Gastrocnemius medialis (tissue), 4 donors: ENCODE measurements around the gene MTX3. TPM values are rescaled to one million over a fixed set of nuclear protein-coding genes. Genes with fewer than 3 reads are reported as not detected.

Experiments
- ATAC-seq, 2 donors: fragments of 150-250 bp; one replicate each; pipeline ENCODE4 v1.9.1; 2016
- DNase-seq, 2 donors: peaks; one replicate each; pipeline ENCODE4 v3.0.0-alpha.2; 2019
- H3K27ac ChIP-seq, 4 donors: fragments of 200-600 bp; sonication (generic); 1 replicate in 1 of 4; 2 replicates in 3 of 4; pipeline ENCODE4 v1.5.1; 2016 to 2018; ENCODE audit warnings: mild to moderate bottlenecking in 2 of 4, moderate library complexity in 1 of 4
- H3K27me3 ChIP-seq, 3 donors: fragments of 200-600 bp; sonication (generic) in 2 of 3; 1 replicate in 1 of 3; 2 replicates in 2 of 3; pipeline versions ENCODE4 v1.5.1 to v1.6.0; 2016 to 2019; ENCODE audit warnings: mild to moderate bottlenecking in 1 of 3, moderate library complexity in 1 of 3
- H3K36me3 ChIP-seq, 2 donors: fragments of 200-600 bp; sonication (generic) in 1 of 2; one replicate each; pipeline ENCODE4 v1.5.1; 2017 to 2018
- H3K4me1 ChIP-seq, 2 donors: fragments of 200-600 bp; sonication (generic) in 1 of 2; one replicate each; pipeline ENCODE4 v1.5.1; 2016 to 2017; ENCODE audit warnings: mild to moderate bottlenecking in 2 of 2
- H3K4me3 ChIP-seq, 4 donors: fragments of 200-600 bp; sonication (generic) in 3 of 4; 1 replicate in 1 of 4; 2 replicates in 3 of 4; pipeline ENCODE4 v1.5.1; 2016 to 2019; ENCODE audit warnings: mild to moderate bottlenecking in 2 of 4
- H3K9me3 ChIP-seq, 3 donors: fragments of 200-600 bp; sonication (generic) in 2 of 3; 1 replicate in 1 of 3; 2 replicates in 2 of 3; pipeline ENCODE4 v1.5.1; 2016 to 2019
- POLR2A ChIP-seq, 2 donors: fragments of 450-650 bp; IDR thresholded peaks; one replicate each; pipeline ENCODE4 v1.6.1; 2017; ENCODE audit warnings: antibody characterized with exemption in 2 of 2, mild to moderate bottlenecking in 2 of 2, moderate library complexity in 2 of 2
- in situ Hi-C, 4 donors: fragments of 200-750 bp; cut with MboI; loops; one replicate each; pipeline versions ENCODE4 v1.15.0 to v1.8.0; 2017; ENCODE audit warnings: low sequenced_read_pairs in 4 of 4
- intact Hi-C: fragments of 100-400 bp; cut with DNase I; formaldehyde crosslinking; loops from one replicate; pipeline ENCODE4 v1.15.1; 2023; ENCODE audit warnings: low total_unique reads
- total RNA-seq, 4 donors: library from RNA; depleted of rRNA; stranded (reverse); fragments of >200 nt; gene quantifications; one replicate each; pipeline versions ENCODE4 v1.1.0 to v1.2.3, GENCODE V29; 2016
- TF ChIP-seq, protein P1 (sequence below), 5 experiments: fragments of 450-650 bp in 3 of 5; fragments of 200-600 bp in 2 of 5; sonication (generic) in 2 of 5; IDR thresholded peaks in 4 of 5; conservative IDR thresholded peaks in 1 of 5; 1 replicate in 4 of 5; 2 replicates in 1 of 5; pipeline ENCODE4 v1.5.1; 2016 to 2019; ENCODE audit warnings: antibody characterized with exemption in 5 of 5, mild to moderate bottlenecking in 3 of 5, moderate library complexity in 3 of 5

The MTX3 gene
- total RNA-seq, 4 donors from 2014 or later, result 8.2 to 29.3 (median 10.8) TPM

DNA sequence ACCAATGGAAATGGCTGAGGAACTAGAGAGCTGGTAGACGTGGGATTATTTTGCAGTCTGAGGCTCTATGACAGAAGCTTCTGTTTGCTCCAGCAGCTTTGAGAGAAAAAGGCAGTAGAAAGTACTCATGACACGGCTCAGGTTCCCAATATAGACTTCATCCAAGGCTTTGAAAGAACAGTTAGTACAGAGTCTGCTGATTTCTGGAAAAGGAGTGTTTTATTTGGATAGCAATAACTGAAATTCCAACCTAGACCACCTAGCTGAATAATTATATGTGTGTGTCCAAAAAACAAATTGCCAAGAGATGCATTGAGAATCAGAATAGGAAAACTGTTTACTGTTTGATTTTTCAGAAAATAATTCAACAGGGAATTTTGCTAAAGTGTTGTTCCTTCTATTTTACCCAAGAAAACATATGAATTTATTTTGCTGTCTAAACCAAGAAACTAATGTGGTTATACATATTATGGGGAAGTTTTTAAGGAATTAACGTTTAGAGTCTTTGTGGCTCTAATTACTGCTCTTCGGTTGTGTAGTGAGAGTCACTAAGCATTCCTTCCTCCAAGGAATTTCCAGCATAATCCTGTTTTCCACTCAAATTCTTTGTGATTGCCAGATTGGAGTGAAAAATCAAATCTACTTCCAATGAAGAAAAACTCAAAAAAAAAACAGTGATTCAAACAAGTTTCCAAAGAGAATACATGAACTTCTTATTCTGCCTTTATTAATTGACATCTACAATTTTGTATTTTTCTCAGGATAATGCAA is 18.1 kb upstream of the MTX3 start:
- Histone ChIP-seq H3K4me1 (no peaks in the 10 kb centered on the region), H3K9me3 (no peaks in the 10 kb centered on the region), H3K4me3 (no peak overlapping the region), H3K27me3 (no peaks in the 10 kb centered on the region), H3K36me3 (no peaks in the 10 kb centered on the region), H3K27ac (no peak overlapping the region)
- in situ Hi-C loops, result no loop called here
- no peak for TF ChIP-seq POLR2A (IDR thresholded peaks at IDR 0.05)
- TF ChIP-seq, protein P1, sequence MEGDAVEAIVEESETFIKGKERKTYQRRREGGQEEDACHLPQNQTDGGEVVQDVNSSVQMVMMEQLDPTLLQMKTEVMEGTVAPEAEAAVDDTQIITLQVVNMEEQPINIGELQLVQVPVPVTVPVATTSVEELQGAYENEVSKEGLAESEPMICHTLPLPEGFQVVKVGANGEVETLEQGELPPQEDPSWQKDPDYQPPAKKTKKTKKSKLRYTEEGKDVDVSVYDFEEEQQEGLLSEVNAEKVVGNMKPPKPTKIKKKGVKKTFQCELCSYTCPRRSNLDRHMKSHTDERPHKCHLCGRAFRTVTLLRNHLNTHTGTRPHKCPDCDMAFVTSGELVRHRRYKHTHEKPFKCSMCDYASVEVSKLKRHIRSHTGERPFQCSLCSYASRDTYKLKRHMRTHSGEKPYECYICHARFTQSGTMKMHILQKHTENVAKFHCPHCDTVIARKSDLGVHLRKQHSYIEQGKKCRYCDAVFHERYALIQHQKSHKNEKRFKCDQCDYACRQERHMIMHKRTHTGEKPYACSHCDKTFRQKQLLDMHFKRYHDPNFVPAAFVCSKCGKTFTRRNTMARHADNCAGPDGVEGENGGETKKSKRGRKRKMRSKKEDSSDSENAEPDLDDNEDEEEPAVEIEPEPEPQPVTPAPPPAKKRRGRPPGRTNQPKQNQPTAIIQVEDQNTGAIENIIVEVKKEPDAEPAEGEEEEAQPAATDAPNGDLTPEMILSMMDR (IDR thresholded peaks at IDR 0.05 in 4 of 5, conservative IDR thresholded peaks at IDR 0.05 in 1 of 5), result no peak
- intact Hi-C loops, result no loop called here
- ATAC-seq, result no peak
- DNase-seq, result no peak

GRCh38 chr5:80002677-80003076 is 11.6 kb upstream of the MTX3 start:
- Histone ChIP-seq H3K4me3 (no peak overlapping the region), H3K27me3 (no peaks in the 10 kb centered on the region), H3K9me3 (no peaks in the 10 kb centered on the region), H3K36me3 (no peaks in the 10 kb centered on the region), H3K4me1 (no peaks in the 10 kb centered on the region), H3K27ac (no peak overlapping the region)
- TF ChIP-seq, protein P1 (IDR thresholded peaks at IDR 0.05 in 4 of 5, conservative IDR thresholded peaks at IDR 0.05 in 1 of 5), result no peak
- no peak for TF ChIP-seq POLR2A (IDR thresholded peaks at IDR 0.05)
- in situ Hi-C loops (no loop called here), intact Hi-C loops (no loop called here)
- ATAC-seq, result no peak
- DNase-seq, result no peak

DNA sequence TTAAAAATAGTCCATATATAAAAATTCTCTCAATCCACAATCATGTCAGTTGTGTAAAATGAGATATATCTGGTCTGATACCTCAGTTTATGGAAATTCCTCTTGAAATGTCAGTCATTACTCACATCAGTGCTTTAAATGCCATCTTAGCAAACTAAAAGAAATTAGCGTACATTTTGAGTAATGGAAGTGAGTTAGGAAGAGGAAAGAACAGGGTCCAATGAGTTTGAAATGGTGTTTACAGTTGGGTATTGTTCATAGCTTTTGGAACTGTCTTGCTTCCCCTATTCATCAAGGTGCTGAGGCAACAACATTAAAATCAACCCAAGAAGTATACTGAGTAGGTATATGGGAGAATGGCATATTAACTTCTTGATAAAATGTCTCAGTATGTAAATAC is 8.7 kb upstream of the MTX3 start:
- TF ChIP-seq POLR2A (IDR thresholded peaks at IDR 0.05), result no peak
- TF ChIP-seq, protein P1 (IDR thresholded peaks at IDR 0.05 in 4 of 5, conservative IDR thresholded peaks at IDR 0.05 in 1 of 5), result no peak
- Histone ChIP-seq H3K27ac (no peak overlapping the region), H3K4me1 (no peaks in the 10 kb centered on the region), H3K27me3 (no peaks in the 10 kb centered on the region), H3K9me3 (no peaks in the 10 kb centered on the region), H3K36me3 (no peaks in the 10 kb centered on the region), H3K4me3 (no peak overlapping the region)
- DNase-seq, result no peak
- in situ Hi-C loops, result no loop called here
- intact Hi-C loops, result no loop called here
- no peak for ATAC-seq

DNA sequence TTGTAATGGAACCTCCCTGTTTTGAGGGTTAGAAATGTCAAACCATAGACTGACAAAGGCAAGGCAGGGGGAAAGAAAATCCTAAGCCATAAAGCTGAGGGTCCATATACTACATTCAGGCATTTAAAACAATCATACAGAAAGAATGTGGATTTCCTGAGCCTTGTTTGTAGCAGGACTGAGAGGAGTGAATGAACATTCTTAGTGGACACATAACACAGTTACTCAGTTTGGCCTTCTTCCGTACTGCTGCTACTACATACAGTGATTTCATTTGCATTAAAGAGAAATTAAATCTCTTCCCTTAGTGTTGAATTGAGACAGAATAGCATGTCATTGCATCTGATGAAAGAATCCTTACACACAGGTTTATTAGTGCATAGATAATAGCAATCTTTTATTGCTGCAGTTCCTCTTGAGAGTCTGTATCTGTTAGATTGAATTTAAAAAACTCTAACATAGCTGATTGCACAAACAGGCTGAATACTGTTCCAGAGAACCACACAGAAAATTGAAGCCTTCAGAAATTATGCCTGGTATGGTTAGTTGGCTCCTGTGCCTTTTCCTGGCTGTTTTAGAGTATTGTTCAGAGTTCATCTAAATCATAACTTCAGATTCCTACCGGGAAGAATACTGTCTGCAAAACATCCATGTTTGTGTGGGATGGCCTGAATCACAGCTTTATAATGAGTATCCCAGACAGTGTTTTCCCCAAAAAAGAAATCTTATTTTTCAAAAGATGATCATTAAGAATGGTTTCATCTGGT is 2.0 kb upstream of the MTX3 start:
- intact Hi-C loops, result no loop called here
- no peak for ATAC-seq

More for the DNA sequence above, 2.0 kb upstream of the MTX3 start:
- Histone ChIP-seq H3K27ac (no peak overlapping the region), H3K9me3 (no peaks in the 10 kb centered on the region), H3K36me3 (peaks cover 0 to 4% of the 10 kb centered on the region in 2 donors), H3K4me3 (no peak overlapping the region), H3K27me3 (no peaks in the 10 kb centered on the region), H3K4me1 (peaks cover 21 to 26% of the 10 kb centered on the region in 2 donors)
- DNase-seq, result no peak
- in situ Hi-C loops, result no loop called here
- TF ChIP-seq POLR2A (IDR thresholded peaks at IDR 0.05), result no peak
- TF ChIP-seq, protein P1 (IDR thresholded peaks at IDR 0.05 in 4 of 5, conservative IDR thresholded peaks at IDR 0.05 in 1 of 5), result no peak
